ENCODE results near the gene SLC39A11. TPM values are rescaled to one million over a fixed set of nuclear protein-coding genes. Genes with fewer than 3 reads are reported as not detected.
"Not testable (repeated sequence)": the region's sequence is repeated elsewhere in the genome, so short reads cannot be mapped to it uniquely, and the experiment has no call there.

Gene SLC39A11
- total RNA-seq, 1 experiment from 2014 or later, result 7.6 TPM

- no peak for DNase-seq (ENCODE audit: low read depth)
Measured at GRCh38 chr17:72839131-72839725, 253.3 kb downstream of the SLC39A11 start.

DNA sequence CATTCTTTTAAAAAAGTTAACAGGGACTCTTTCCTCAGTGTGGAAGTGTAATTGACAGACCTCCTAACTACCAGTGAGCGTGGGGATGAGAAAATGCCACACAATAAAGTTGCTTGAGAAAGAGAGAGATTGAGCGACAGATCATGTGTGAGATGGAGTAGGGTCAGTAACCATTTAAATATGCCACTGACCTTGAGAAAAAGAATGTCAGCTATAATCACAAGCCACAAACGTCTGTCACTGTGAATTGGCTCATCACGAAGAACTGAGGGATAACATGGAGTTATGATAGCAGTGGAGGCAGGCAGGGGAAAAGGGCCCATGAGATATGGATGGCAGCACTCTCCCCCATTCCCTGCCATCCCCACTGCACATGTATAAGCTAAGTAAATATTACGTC is 253.9 kb downstream of the SLC39A11 start:
- no peak for DNase-seq (ENCODE audit: low read depth)

GRCh38 chr17:72838068-72838467 is 254.4 kb downstream of the SLC39A11 start:
- no peak for DNase-seq (ENCODE audit: low read depth)

GRCh38 chr17:72837335-72837734 is 255.2 kb downstream of the SLC39A11 start:
- DNase-seq (ENCODE audit: low read depth), result no peak

GRCh38 chr17:72833128-72833765 is 259.2 kb downstream of the SLC39A11 start:
- DNase-seq (ENCODE audit: low read depth), result no peak

GRCh38 chr17:72832306-72832705 is 260.2 kb downstream of the SLC39A11 start:
- no peak for DNase-seq (ENCODE audit: low read depth)

DNA sequence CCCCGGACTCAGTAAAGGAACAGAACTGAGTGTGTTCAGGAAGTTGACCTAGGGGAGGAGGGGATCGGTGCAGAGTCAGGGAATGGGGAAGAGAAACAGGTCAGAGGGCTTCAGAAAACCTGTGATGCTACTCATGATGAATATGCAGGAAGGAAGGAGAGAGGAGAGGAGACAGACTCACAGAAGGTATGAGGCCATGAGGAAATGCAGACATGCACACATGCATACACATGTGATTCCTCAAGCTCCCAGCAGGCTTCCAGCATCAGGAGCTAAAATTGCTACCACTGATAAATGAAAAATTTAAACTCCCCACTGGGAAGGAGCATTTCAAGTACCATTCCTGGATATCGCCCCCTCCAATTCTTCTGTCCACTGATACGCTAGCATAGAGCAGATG is 262.6 kb downstream of the SLC39A11 start:
- DNase-seq (ENCODE audit: low read depth), result peak; percentile 21

GRCh38 chr17:72826602-72827001 is 265.9 kb downstream of the SLC39A11 start:
- peak; percentile 84 for DNase-seq (ENCODE audit: low read depth)

DNA sequence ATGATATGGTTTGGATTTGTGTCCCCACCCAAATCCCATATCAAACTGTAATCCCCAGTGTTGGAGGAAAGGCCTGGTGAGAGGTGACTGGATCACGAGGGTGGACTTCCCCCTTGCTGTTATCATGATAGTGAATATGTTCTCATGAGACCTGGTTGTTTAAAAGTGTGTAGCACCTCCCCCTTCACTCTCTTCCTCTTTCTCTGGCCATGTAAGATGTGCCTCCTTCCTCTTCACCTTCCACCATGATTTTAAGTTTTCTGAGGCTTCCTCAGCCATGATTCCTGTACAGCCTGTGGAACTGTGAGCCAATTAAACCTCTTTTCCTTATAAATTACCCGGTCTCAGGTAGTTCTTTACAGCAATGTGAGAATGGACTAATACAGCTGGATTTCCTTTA is 266.4 kb downstream of the SLC39A11 start:
- not testable (repeated sequence) for DNase-seq (ENCODE audit: low read depth)

DNA sequence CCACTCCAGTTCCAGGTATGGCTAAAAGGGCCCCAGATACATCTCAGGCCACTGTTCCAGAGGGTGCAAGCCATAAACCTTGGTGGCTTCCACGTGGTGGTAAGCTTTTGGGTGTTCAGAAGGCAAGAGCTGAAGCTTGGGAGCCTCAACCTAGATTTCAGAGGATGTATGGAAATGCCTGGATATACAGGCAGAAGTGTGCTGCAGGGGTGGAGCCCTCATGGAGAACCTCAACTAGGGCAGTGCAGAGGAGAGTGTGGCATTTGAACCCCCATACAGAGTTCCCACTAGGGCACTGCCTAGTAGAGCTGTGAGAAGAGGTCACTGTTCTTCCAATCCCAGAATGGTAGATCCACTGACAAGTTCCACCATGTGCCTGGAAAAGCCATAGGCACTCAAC is 267.3 kb downstream of the SLC39A11 start:
- DNase-seq (ENCODE audit: low read depth), result no peak

- not testable (repeated sequence) for DNase-seq (ENCODE audit: low read depth)
Measured at GRCh38 chr17:72824267-72824666, 268.2 kb downstream of the SLC39A11 start.

DNA sequence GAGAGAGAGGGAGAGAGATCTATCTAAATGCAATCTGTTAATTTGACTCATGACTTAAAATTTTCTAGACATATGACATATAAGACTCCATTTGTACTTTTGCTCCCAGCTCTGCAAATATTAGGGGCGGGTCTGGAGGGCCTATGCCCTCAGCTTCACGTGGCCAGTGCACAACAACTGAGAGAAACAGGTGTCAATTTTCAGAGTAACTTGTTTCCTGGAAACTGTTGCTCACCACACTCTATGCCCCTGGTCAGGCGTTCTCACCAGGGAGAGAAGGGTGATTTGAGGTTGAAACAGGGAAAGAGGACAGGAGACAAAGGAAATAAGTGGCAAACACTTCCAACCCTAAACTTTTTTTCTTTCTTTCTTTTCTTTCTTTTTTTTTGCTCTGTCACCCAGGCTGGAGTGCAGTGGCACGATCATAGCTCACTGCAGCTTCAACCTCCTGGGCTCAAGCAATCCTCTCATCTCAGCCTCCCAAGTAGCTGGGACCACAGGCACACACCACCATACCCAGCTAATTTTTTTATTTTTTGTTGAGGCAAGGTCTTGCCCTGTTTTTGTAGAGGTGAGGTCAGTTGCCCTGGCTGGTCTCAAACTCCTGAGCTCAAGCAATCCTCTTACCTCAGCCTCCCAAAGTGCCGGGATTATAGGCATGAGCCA is 270.0 kb downstream of the SLC39A11 start:
- no peak for DNase-seq (ENCODE audit: low read depth)

DNA sequence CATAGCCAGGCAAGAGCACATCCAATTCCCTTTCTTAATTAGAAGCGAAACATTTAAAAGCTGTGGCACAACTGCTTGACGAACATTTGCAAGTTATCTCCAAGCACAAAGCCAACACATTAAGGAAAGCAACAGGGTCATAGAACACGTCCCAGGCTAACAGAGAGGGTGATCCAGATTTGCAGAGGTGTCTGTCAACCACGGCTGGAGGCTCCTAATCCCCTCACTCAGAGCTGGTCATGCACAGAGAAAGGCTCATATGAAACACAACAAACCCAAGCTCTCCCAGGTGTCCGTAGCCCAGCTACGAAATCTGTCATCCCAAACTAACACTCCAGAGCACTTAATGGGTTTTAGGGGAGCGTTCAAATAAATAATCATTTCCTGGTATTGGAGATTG is 276.1 kb downstream of the SLC39A11 start:
- DNase-seq (ENCODE audit: low read depth), result no peak

- DNase-seq (ENCODE audit: low read depth), result no peak
Measured at GRCh38 chr17:72813481-72813880, 279.0 kb downstream of the SLC39A11 start.

- peak; percentile 90 for DNase-seq (ENCODE audit: low read depth)
Measured at GRCh38 chr17:72812823-72813222, 279.7 kb downstream of the SLC39A11 start.

GRCh38 chr17:72811976-72812687 is 280.4 kb downstream of the SLC39A11 start:
- no peak for DNase-seq (ENCODE audit: low read depth)

GRCh38 chr17:72810991-72811508 is 281.4 kb downstream of the SLC39A11 start:
- no peak for DNase-seq (ENCODE audit: low read depth)

GRCh38 chr17:72806011-72806410 is 286.5 kb downstream of the SLC39A11 start:
- DNase-seq (ENCODE audit: low read depth), result no peak

- no peak for DNase-seq (ENCODE audit: low read depth)
Measured at GRCh38 chr17:72804949-72805707, 287.4 kb downstream of the SLC39A11 start.

- no peak for DNase-seq (ENCODE audit: low read depth)
Measured at GRCh38 chr17:72802726-72803125, 289.8 kb downstream of the SLC39A11 start.

DNA sequence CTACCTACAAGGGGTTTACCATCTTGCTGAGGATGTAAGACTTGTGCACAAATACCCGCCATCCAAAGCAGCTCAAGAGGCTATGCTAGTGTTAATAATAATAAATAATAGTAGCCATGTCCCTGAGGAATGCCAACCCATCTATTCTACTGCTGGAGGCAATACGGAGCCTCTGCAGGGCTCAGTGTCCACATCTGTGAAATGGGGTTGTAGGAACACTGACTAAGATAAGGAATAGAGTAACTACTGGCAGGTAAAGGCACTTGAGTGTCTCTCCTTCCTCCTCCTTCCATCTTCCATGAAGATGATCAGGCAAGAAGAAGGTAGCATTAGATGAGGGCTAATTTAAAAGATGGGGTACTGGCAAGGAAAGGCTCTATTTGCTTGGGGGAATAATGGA is 295.3 kb downstream of the SLC39A11 start:
- DNase-seq (ENCODE audit: low read depth), result no peak
